Endometrium (tissue), 2 donors: Measurements from ENCODE around the gene BMI1.

Experiments used
- FAIRE-seq: peaks from 2 replicates; lab custom pipeline; 2012; peaks lifted over from hg19 to GRCh38; lab: Jason Lieb, UNC
- donor health status: control.
- donor health status: control.

Gene BMI1

DNA sequence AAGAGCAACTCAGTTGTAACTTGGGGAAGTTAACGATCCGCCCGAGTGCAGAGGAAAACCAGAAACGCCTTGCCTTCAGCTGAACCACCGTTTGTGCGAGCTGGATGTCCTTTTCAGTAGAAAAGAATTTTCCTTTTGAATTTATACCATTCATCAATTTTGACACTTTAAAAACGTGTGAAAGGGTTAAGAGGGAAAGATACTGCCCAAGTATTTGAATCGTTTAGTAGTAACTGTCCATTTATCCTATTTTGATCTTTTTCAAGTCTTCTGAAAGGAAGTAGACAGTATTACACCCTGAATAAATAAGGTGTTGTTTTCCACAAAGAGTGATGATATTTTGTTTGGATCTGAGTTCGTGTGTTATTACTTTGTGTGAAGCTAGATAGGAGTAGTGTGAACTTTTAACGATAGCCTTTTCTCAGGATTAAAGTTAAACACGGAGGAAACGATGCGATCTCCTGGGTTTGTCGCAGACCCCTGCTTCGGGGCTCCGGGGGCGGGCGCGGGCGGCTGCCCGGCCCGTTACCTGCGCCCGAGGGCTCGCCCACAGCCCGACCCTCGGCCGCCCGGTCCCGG is 830 bp upstream of the BMI1 start:
- FAIRE-seq, result no peak

DNA sequence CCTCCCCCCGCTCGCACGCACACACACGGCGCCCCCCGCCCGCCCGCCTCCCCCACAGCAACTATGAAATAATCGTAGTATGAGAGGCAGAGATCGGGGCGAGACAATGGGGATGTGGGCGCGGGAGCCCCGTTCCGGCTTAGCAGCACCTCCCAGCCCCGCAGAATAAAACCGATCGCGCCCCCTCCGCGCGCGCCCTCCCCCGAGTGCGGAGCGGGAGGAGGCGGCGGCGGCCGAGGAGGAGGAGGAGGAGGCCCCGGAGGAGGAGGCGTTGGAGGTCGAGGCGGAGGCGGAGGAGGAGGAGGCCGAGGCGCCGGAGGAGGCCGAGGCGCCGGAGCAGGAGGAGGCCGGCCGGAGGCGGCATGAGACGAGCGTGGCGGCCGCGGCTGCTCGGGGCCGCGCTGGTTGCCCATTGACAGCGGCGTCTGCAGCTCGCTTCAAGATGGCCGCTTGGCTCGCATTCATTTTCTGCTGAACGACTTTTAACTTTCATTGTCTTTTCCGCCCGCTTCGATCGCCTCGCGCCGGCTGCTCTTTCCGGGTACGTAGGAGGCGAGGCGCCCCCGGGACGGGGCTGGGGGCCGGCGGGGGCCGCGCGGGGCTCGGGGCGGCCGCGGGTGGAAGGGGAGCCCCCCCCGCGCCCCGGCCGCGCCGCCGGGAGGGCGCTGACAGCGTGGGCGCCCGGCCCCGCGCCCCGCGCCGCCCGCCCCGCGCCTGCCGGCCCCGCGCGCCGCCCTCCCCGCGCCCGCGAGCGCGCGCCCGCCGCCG is 441 bp downstream of the BMI1 start:
- FAIRE-seq, result no peak

DNA sequence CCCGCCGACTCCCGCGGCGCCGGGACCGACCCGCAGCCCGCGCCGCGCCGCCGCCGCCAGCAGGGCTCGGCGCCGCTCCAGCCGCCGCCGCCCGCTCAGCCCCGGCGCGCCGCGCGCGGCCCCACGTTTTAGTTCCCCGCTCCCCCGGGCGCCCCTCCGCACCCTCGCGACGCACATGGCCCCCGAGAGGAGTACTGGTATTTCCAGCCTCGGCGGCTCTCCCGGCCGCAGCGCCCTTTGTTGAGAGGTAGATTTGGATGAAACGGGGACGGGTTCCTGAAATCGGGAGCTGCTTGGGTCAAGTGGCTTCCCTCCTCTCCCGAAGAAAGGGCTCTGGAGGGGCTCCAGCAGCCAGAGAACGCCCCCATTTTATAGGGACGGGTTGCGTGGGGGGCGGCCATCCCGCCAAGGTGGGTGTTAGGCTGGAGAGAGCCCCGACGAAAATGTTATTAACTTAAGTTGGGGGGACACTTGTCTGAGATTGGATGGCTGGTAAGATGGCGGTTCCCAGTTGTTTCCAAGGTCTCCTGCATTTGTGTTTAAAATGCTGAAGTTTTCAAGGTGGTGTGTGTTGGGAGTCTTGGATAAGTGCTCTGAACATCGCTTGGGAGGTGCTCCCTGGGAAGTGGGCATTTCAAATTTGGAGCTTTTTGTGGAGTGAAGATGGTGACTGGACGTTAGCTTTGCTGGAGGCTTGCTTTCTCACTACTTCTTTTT is 1.2 kb downstream of the BMI1 start:
- no peak for FAIRE-seq

DNA sequence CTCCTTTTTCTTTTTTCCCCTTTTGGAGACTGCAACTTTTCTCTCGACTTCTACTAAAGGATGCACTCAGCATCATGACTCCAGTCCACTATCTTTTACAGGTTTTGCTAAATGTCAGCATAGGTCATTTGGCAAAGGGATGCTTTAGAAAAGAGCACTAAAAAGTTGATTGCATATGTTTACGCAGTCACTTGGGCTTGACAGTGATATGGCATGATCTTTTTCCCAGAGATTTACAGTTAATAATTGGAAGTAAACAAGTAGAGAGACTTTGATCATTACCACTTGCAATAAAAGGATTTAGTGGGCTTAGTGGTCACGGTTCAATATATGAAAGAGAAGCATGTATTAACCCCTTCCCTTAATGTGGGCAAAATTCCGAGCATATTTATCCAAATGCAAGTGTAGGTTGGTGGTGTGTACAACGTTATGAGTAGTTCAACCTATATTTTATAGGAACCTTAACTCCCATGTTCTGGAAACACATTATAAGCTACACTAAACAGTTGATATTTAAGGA is 1.8 kb downstream of the BMI1 start:
- no peak for FAIRE-seq

- FAIRE-seq, result no peak
Observed at GRCh38 chr10:22323538-22324305, 2.8 kb downstream of the BMI1 start.

DNA sequence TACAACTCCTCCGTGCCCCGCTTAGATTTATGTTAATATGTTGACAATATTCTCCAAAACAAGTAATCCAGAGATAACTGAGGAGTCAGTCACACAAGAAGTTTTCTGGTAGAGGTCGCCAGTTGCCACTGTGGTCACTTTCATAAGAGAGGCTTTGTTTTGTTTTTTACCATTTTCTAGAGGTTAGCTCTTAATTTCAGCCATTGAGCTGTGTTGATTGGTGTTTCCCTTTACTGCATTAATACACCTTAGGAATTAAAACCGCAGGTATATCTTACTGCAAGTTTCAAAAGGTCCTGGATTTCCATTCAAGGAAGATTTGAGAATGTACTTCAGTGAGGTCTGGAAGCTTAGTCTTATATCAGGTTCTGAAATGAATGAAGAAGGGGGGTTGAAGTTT is 3.5 kb downstream of the BMI1 start:
- FAIRE-seq, result no peak

DNA sequence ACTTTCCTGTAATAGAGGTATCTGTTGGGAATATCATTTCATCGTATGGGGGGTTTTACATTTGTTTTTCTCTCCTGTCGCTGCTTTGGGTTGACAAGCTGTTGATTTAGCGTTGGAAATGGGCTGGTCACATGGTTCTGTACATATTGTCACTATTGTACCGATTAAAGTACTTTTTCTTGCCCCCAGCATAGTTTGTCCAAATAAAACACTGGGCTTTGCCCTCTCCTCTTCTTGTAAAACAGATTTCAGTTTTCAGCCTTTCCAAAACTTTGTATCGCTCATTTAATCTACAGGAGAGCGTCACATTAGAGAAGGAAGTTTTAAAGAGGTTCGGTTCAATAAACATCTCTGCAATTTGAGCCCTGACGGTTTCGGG is 4.0 kb downstream of the BMI1 start:
- FAIRE-seq, result no peak

GRCh38 chr10:22325272-22326144 is 4.6 kb downstream of the BMI1 start:
- FAIRE-seq, result no peak

DNA sequence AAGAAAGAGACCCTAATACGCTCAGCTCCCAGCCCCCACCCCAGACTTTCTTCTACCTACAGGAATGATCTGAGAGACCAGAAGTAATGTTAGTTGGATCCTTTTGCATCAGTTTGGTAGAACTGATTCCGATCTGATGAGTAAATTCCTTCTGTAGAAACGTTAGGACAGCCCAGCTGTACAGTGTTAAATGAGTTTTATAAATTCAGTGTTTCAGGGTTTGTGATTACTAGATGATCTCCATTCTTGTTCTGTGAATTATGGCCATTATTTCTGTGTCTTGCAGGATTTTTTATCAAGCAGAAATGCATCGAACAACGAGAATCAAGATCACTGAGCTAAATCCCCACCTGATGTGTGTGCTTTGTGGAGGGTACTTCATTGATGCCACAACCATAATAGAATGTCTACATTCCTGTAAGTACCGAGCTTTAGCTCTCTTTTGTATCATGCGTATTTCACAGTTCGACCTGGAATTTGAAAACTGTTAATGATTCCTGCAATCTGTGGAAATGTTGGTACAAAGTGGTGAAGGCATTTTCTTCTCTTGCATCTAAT is 5.3 kb downstream of the BMI1 start:
- no peak for FAIRE-seq

DNA sequence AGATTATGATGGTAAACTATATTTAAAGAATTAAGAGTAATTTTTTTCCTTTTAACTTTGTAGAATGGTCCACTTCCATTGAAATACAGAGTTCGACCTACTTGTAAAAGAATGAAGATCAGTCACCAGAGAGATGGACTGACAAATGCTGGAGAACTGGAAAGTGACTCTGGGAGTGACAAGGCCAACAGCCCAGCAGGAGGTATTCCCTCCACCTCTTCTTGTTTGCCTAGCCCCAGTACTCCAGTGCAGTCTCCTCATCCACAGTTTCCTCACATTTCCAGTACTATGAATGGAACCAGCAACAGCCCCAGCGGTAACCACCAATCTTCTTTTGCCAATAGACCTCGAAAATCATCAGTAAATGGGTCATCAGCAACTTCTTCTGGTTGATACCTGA is 8.3 kb downstream of the BMI1 start:
- no peak for FAIRE-seq

- FAIRE-seq, result no peak
Observed at GRCh38 chr10:22332116-22332692, 11.3 kb downstream of the BMI1 start.

- FAIRE-seq, result no peak
Observed at GRCh38 chr10:22333167-22333974, 12.5 kb downstream of the BMI1 start.

DNA sequence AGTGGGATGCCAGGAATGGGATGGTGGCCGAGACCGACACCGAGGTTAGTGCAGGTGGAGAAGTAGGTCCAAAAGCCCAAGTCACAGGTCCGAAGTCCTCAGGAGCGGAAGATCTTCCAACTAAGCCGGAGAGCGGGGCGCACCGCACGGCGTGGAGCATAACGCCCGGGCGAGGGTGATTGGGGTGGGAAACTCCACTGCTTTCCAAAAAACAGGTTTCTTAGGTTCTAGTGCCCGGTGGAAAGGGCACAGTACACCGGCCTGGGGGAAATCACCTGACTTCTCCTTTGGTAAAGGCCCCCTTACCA is 13.0 kb downstream of the BMI1 start:
- FAIRE-seq, result no peak

DNA sequence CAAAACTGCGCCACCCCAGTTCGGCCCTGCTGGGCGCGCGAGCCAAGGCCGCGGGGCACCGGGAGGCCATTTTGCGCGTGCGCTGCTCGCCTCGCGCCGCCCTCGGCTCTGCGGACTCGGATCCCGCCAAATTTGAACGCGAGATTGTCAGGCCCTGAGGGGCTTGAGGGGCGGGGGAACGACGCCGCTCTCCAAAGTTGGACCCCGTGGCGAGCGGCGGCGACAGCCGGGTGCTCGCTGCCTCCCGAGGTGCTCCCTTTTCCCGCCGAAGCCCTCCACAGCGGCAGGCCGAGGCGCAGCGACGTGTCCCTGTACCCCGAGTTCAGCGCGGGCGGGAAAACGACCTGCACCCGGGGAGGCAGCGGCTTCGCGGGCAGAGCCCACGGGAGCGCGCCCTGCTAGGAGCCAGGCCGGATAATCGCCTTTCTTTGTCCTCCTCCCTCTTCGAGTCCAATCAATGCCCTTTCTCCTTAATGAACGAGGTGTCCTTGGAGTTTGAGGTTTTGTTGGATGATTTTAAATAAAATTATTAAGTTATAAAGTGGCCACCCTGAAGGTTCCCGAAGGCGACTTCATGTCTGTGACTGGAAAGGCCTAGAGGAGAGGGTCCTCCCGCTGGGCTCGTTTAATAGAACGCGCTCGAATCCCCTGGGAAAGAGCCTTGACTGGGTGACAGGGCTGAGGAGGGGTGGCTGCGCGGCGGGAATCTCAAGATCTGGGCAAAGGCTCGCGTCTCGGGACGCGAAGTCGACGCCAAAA is 13.7 kb downstream of the BMI1 start:
- FAIRE-seq, result no peak

DNA sequence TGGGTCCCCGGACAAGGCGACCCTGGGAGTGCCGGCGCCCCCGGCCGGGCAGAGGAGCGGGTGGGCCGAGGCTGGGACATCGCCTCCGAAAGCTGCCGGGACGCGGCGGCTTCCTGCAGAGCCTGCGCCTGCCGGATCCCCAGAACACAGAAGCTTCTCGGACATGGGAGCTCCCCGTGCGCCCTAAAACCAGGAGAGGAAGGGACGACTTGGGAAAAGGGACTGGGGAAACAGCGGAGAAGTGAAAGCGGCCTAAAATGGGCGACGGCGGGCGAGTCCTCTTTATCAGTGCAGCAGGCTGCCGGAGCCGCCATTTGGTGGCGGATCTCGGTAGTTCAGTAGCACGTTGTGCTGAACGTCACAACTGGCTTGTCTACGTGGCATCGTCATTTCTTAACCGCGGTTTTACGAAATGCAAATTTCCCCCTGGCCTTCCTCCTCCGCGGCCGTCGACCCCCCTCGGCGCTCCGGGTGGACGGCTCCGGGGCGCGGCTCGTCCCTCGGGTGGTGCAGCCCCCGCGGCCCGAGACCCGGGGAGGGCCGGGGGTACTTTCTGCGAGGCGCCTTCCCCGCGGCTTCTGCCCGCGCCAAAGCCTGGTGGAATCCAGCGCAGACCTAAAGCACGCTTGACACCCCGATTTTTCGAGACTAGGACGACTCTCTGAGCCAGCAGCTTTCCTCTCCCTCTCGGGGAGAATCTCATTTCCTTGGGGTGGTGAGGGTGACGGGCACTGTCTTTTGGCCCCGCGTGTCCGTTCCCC is 14.5 kb downstream of the BMI1 start:
- no peak for FAIRE-seq

GRCh38 chr10:22338185-22338900 is 17.4 kb downstream of the BMI1 start:
- no peak for FAIRE-seq

DNA sequence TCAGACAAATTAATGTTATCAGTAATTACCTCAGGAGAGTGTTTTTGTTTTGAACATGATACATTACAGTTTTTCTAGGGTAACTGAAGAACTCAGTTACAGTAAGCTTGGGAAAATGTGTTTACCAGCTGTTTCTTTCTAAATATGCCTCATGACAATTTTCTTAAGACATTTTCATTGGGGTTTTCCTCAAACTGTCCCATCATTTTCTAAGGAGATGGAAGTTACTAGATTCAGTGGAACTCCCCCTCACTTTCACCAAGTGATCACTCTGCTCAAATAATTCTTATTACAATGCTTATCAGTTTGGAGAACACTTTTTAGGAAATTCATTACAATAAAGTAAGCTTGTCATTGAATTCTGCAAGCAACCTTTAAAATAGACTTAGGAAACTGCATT is 18.0 kb downstream of the BMI1 start:
- FAIRE-seq, result no peak

DNA sequence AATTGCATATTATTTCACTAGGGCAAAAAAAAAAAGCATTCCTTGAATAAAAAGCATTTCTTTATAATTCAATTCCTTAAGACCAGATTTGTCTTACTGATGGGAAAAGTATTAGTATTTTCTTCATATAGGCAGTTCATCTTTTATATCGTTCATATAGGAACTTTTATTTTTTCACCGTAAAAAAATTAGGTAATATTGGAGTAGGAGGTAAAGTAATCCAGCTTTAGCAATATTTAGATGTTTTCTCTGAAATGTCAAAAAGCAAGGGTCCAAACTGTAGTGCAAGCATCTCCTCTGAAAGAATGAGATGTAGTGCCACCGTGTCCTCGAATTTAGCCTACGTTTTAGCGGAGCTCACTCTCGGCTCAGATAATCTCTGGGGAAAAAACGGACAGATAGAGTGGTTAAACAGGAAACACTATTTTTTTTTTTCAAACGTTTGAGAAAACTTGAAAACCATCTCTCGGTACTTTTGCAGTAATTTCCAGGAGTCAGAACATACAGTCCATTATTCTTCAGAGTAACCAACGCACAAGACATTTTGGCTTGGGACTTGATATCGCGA is 18.9 kb downstream of the BMI1 start:
- peak; percentile 78 for FAIRE-seq
